Activated CD4-positive, alpha-beta T cell treated with anti-CD3 and anti-CD28 coated beads, Interleukin-2, amount 50 U/mL, for 1 hour (primary cell): ENCODE measurements around the gene PAGE2B.
"Not testable (repeated sequence)": the region's sequence is repeated elsewhere in the genome, so short reads cannot be mapped to it uniquely, and the experiment has no call there.

ENCODE experiments used
- DNase-seq: peaks from one replicate; pipeline ENCODE4 v3.0.0-alpha.2; 2020

The PAGE2B gene

DNA sequence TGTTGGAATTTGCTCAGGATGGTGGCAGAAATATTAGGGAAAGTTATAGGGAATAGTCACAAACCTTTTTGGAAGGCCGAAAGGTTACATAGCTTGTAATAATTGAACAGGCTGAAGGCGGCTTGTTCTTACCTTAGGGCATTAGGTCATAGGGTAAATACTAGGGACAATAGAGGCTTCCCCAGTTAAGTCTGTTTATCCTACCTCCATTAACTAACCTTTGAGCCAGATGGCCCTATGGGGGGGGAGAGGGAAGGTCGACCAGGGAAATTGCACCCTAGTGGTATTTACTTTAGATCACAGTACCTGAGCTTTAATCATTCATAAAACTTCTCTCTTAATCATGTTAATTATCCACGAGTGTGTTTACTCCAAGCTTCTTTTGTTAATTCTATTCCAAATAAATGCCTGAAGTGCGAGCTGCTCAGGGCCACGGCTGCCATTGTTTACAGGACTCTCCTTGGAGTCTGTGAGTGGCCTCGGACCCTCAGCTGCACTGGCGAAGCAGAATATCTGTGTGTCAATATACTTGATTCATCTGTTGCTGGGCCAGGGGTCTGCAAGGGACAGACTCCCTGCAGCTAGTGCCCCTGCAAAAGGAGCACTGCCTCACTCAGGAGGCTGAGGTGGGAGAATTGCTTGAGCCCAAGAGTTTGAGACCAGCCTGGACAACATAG lies 36.9 kb downstream of the PAGE2B start:
- DNase-seq: no peak

GRCh38 chrX:55116589-55116988 lies 41.8 kb downstream of the PAGE2B start:
- not testable (repeated sequence) for DNase-seq

DNA sequence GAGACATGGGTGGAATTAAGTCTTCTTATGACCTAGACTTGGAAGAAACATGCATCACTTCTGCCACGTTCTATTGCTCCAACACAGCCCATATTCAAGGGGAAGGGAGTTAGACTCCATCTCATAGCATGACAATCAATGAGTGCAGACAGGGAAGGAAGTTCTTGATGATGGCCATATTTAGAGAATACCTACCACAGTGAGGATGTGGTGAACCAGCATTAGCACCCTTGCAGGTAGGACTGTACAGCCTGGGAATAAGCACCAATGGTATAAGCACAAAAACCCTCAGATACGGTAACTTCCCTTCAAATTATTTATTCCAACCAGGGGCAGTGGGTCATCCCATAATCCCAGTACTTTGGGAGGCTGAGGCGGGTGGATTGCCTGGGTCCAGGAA lies 43.7 kb downstream of the PAGE2B start:
- no peak for DNase-seq

GRCh38 chrX:55119271-55119670 lies 44.4 kb downstream of the PAGE2B start:
- no peak for DNase-seq

DNA sequence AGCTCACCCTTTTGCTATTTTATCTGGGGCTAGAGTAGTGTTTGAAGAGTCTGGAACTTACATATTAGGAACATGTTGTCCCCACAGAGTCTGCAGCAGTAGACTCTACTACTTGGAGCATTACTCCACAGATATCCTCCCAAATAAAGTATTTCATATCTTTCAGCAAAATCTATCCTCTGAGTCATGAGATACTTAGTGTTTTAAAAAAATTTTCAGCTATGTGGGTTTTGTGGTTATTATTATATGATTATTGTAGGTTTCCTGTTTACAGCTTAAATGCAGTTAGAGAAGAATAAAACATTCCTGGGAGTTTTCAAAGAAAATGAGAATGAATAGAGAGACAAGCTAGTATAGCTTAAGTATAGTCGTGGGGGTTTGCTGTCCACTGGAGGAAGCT lies 44.9 kb downstream of the PAGE2B start:
- DNase-seq: no peak

- no peak for DNase-seq
These were observed 46.0 kb downstream of the PAGE2B start for GRCh38 chrX:55120761-55121358.

GRCh38 chrX:55123900-55124299 lies 49.1 kb downstream of the PAGE2B start:
- DNase-seq: no peak

- DNase-seq: no peak
These were observed 52.9 kb downstream of the PAGE2B start for GRCh38 chrX:55127692-55128091.
